MG63 (cell line): ENCODE measurements around the gene MAP4. TPM values are rescaled to one million over a fixed set of nuclear protein-coding genes. Genes with fewer than 3 reads are reported as not detected.
A peak's percentile ranks its signal among the peaks of the same experiment; 100 is the strongest.
"Not testable (repeated sequence)": the region's sequence is repeated elsewhere in the genome, so short reads cannot be mapped to it uniquely, and the experiment has no call there.

ENCODE experiments used
- DNase-seq: peaks from one replicate; pipeline ENCODE4 v3.0.0-alpha.2; 2020
- H3K27me3 ChIP-seq: fragments of 250-450 bp; sonication (Bioruptor Pico); 2 replicates; pipeline ENCODE4 v1.5.1; 2020; ENCODE audit warnings: mild to moderate bottlenecking, moderate library complexity
- H3K36me3 ChIP-seq: fragments of 250-450 bp; sonication (Bioruptor Pico); 2 replicates; pipeline ENCODE4 v1.5.1; 2020; ENCODE audit warnings: mild to moderate bottlenecking, moderate library complexity
- H3K4me3 ChIP-seq: fragments of 250-450 bp; sonication (Bioruptor Pico); 2 replicates; pipeline ENCODE4 v1.5.1; 2020; ENCODE audit warnings: mild to moderate bottlenecking, moderate library complexity
- H3K9me3 ChIP-seq: fragments of 250-450 bp; sonication (Bioruptor Pico); 2 replicates; pipeline ENCODE4 v1.5.1; 2020; ENCODE audit warnings: mild to moderate bottlenecking, moderate library complexity
- total RNA-seq: library from RNA; depleted of rRNA; stranded (reverse); fragments of >200 nt; shearing (Covaris generic); gene quantifications from 2 replicates; pipeline ENCODE4 v1.2.3, GENCODE V29; 2014; ENCODE audit warnings: low replicate concordance; rRNA removed

The MAP4 gene, protein sequence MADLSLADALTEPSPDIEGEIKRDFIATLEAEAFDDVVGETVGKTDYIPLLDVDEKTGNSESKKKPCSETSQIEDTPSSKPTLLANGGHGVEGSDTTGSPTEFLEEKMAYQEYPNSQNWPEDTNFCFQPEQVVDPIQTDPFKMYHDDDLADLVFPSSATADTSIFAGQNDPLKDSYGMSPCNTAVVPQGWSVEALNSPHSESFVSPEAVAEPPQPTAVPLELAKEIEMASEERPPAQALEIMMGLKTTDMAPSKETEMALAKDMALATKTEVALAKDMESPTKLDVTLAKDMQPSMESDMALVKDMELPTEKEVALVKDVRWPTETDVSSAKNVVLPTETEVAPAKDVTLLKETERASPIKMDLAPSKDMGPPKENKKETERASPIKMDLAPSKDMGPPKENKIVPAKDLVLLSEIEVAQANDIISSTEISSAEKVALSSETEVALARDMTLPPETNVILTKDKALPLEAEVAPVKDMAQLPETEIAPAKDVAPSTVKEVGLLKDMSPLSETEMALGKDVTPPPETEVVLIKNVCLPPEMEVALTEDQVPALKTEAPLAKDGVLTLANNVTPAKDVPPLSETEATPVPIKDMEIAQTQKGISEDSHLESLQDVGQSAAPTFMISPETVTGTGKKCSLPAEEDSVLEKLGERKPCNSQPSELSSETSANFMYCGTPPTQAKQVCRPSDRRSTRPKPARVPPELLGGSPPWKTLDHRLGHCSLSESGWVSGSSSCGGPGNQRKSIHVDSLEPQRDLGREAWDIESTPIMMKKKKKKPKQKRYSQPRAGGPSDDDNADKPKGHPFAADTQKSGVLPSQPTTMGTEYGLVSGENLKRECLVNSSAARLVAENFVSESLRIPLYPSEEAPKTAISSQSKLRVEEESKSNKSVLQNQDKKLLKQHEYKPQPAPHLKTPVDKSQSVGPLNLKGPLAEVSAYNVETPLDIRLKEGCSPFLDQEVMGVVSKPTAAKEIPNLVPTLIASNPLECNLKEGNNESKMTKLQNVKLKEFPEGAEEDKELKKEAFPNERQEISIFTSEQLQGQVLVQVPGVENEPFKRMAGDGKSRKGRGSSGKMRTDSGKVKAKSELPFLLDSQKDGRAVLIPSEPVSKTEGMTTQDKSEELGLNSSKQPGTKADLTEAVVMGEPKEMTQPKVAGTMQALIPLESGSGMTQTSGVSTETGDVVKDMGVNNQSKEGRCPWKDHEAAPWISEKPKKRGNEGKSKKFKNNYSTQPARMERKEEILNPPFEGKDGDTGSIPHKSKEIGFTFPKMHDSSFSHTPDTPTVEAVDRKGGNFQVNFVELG (N-terminal part only)
- 38.5 and 46.2 TPM in 2 replicates for total RNA-seq

GRCh38 chr3:48016301-48016973 is at the start of gene MAP4:
TSS of gene MAP4 (minus strand) at chr3:48016416. CDS start at chr3:47998860, 17,556 bp downstream.
- Histone ChIP-seq H3K9me3 (no peaks in the 10 kb centered on the region), H3K27me3 (no peaks in the 10 kb centered on the region), H3K4me3 (no peak within 1 kb of the TSS), H3K36me3 (peaks cover 2% of the 10 kb centered on the region)
- DNase-seq = peak; percentile 28

DNA sequence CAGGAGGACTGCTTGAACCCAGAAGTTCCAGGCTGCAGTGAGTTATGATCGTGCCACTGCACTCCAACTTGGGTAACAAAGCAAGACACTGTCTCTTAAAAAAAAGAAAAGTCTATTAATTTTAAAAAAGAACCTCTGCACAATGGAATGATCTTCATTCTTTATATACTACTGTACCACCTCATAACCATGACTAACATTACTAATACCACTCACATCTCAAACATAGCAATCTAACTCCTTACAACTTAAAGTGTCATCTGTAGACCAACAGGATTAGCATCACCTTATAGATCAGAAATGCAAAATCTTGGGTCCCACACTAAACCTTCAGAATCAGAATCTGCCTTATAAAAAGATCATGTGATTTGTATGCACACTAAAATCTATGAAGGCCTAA is 48.8 kb upstream of the MAP4 start:
- H3K36me3 ChIP-seq = peaks cover 10% of the 10 kb centered on the region
- H3K27me3 ChIP-seq = no peaks in the 10 kb centered on the region
- H3K4me3 ChIP-seq = no peak overlapping the region
- no peak for DNase-seq
- H3K9me3 ChIP-seq = no peaks in the 10 kb centered on the region

- Histone ChIP-seq H3K36me3 (peaks cover 8% of the 10 kb centered on the region), H3K4me3 (no peak overlapping the region), H3K9me3 (no peaks in the 10 kb centered on the region), H3K27me3 (no peaks in the 10 kb centered on the region)
- DNase-seq = peak; percentile 21
Measured at GRCh38 chr3:48064292-48064829, 48.1 kb upstream of the MAP4 start.

- H3K36me3 ChIP-seq, H3K27me3 ChIP-seq, H3K9me3 ChIP-seq, DNase-seq, H3K4me3 ChIP-seq: not testable (repeated sequence)
Measured at GRCh38 chr3:48061586-48061985, 45.4 kb upstream of the MAP4 start.

- Histone ChIP-seq H3K36me3 (no peaks in the 10 kb centered on the region; the same call in 1 of the 2 replicates), H3K27me3 (no peaks in the 10 kb centered on the region), H3K9me3 (no peaks in the 10 kb centered on the region), H3K4me3 (no peak overlapping the region)
- DNase-seq = peak; percentile 16
Measured at GRCh38 chr3:48058091-48058490, 41.9 kb upstream of the MAP4 start.

GRCh38 chr3:48057521-48057920 is 41.3 kb upstream of the MAP4 start:
- no peaks in the 10 kb centered on the region for H3K9me3 ChIP-seq
- H3K36me3 ChIP-seq = no peaks in the 10 kb centered on the region; the same call in 1 of the 2 replicates
- no peak for DNase-seq
- no peak overlapping the region for H3K4me3 ChIP-seq
- no peaks in the 10 kb centered on the region for H3K27me3 ChIP-seq

GRCh38 chr3:48047841-48048464 is 31.7 kb upstream of the MAP4 start:
- Histone ChIP-seq H3K9me3 (no peaks in the 10 kb centered on the region), H3K36me3 (peaks cover 11% of the 10 kb centered on the region), H3K27me3 (no peaks in the 10 kb centered on the region), H3K4me3 (no peak overlapping the region)
- no peak for DNase-seq

DNA sequence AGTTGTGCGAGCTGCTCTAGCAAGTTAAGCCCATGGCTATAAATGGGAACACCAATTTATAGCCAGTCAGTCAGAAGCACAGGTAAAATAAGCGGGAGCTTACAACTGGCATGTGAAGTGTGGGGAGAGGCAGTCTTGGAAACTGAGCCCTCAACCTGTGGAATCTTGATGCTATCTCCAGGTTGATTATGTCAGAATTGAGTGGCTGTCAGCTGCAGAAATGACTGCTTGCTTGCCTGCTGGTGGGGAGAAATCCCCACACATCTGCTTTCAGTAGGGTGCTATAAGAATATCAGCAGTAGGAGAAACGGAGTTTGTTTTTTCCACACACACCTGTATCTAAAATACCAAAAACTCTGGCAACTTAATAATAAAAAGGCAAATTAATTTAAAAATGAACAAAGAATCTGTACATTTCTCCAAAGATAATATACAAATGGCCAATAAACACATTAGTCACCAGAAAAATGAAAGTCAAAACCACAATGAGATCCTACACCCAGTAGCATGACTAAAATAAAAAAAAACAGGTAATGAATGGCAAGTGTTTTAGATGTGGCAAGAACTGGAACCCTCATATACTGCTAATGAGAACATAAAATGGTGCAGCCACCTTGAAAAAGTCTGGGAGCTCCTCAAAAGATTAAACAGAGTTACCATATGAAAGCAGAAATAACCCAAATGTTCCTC is 26.0 kb upstream of the MAP4 start:
- no peaks in the 10 kb centered on the region for H3K27me3 ChIP-seq
- DNase-seq = no peak
- H3K9me3 ChIP-seq = no peaks in the 10 kb centered on the region
- H3K4me3 ChIP-seq = no peak overlapping the region
- peaks cover 10% of the 10 kb centered on the region for H3K36me3 ChIP-seq

- DNase-seq = no peak
- H3K9me3 ChIP-seq = no peaks in the 10 kb centered on the region
- no peak overlapping the region for H3K4me3 ChIP-seq
- peaks cover 6% of the 10 kb centered on the region for H3K36me3 ChIP-seq
- H3K27me3 ChIP-seq = no peaks in the 10 kb centered on the region
Measured at GRCh38 chr3:48039487-48040190, 23.4 kb upstream of the MAP4 start.

DNA sequence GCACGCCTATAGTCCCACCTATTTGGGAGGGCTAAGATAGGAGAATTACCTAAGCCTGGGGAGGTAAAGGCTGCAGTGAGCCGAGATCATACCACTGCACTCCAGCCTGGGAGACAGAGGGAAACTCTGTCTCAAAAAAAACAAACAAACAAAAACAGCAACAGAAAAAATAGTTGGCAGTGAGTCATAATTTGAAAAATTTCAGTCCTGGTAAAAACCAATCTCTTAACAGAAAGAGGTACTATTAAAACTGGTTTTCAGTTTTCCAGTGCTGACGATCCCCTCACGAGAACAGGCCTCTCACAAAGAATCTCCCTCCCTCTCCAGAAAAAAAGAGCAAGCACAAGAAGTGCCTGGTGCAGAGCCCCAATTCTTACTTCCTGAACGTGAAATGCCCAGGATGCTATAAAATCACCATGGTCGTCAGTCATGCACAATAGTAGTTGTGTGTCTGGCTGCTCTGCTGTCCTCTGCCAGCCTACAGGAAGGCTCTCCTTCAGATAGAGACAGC is 22.8 kb upstream of the MAP4 start:
- no peak for DNase-seq
- no peaks in the 10 kb centered on the region for H3K27me3 ChIP-seq
- H3K9me3 ChIP-seq = no peaks in the 10 kb centered on the region
- peaks cover 6% of the 10 kb centered on the region for H3K36me3 ChIP-seq
- no peak overlapping the region for H3K4me3 ChIP-seq

- DNase-seq = no peak
- H3K9me3 ChIP-seq = no peaks in the 10 kb centered on the region
Measured at GRCh38 chr3:48034000-48034516, 17.8 kb upstream of the MAP4 start.

DNA sequence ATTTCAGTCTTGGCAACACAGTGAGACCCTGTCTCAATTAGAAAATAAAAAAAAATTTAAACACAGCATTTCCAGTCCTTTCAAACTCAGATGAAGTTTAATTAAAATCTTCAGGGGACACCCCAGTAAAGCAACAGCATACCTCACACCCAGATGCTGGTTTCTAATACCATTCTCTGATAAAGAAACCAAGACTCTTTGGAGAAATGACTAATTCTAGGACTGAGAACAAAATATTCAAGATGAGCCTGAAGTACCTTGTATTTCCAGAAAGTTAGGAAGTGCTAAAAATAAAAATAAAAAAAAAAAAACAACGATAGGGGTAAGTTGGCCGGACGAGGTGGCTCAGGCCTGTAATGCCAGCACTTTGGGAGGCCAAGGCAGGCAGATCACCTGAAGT is 14.0 kb upstream of the MAP4 start:
- Histone ChIP-seq H3K9me3 (no peaks in the 10 kb centered on the region), H3K4me3 (no peak overlapping the region), H3K36me3 (0 out of 2 replicates have a peak, but pooled peaks cover 3% of the 10 kb centered on the region), H3K27me3 (no peaks in the 10 kb centered on the region)
- no peak for DNase-seq

More at GRCh38 chr3:48034000-48034516, 17.8 kb upstream of the MAP4 start:
- Histone ChIP-seq H3K36me3 (no peaks in the 10 kb centered on the region), H3K27me3 (no peaks in the 10 kb centered on the region), H3K4me3 (no peak overlapping the region)

- DNase-seq = no peak
Measured at GRCh38 chr3:48026951-48027908, 11.0 kb upstream of the MAP4 start.

More at GRCh38 chr3:48026951-48027908, 11.0 kb upstream of the MAP4 start:
- H3K4me3 ChIP-seq = no peak overlapping the region
- no peaks in the 10 kb centered on the region for H3K9me3 ChIP-seq
- peaks cover 3% of the 10 kb centered on the region; the same call in 1 of the 2 replicates for H3K36me3 ChIP-seq
- no peaks in the 10 kb centered on the region for H3K27me3 ChIP-seq
